Duodenal mucosa (tissue), 2 donors: ENCODE data around the gene CDC5L.

Experiments used
- H3K27ac ChIP-seq: one replicate; pipeline ENCODE4 v1.7.0; 2013; ENCODE audit warnings: low read depth, low read length
- H3K27me3 ChIP-seq, 2 donors: one replicate each; pipeline ENCODE4 v1.7.0; 2013; ENCODE audit warnings: low read length in 2 of 2, control low read depth in 1 of 2; ENCODE audit not compliant: insufficient read depth in 2 of 2, control insufficient read depth in 1 of 2
- H3K36me3 ChIP-seq, 2 donors: one replicate each; pipeline ENCODE4 v1.7.0; 2013; ENCODE audit warnings: low read length in 2 of 2, control low read depth in 1 of 2; ENCODE audit not compliant: insufficient read depth in 2 of 2, control insufficient read depth in 1 of 2
- H3K4me1 ChIP-seq, 2 donors: one replicate each; pipeline ENCODE4 v1.7.0; 2013; ENCODE audit warnings: low read length in 2 of 2, control low read depth in 1 of 2; ENCODE audit not compliant: insufficient read depth in 2 of 2, control insufficient read depth in 1 of 2
- H3K4me3 ChIP-seq, 2 donors: one replicate each; pipeline ENCODE4 v1.7.0; 2013; ENCODE audit warnings: low read length in 2 of 2, low read depth in 1 of 2
- H3K9ac ChIP-seq, 2 donors: one replicate each; pipeline ENCODE4 v1.7.0; 2013; ENCODE audit warnings: low read length in 2 of 2, low read depth in 1 of 2
- H3K9me3 ChIP-seq, 2 donors: one replicate each; pipeline ENCODE4 v1.7.0; 2013; ENCODE audit warnings: low read length in 2 of 2, control low read depth in 1 of 2; ENCODE audit not compliant: control insufficient read depth in 1 of 2

The CDC5L gene

GRCh38 chr6:44470746-44471145 lies 83.2 kb downstream of the CDC5L start:
- Histone ChIP-seq H3K27me3 (peaks cover 0 to 10% of the 10 kb centered on the region in 2 donors), H3K27ac (no peak overlapping the region), H3K9ac (no peak overlapping the region), H3K4me3 (no peak overlapping the region), H3K9me3 (no peaks in the 10 kb centered on the region), H3K4me1 (peaks cover 0 to 9% of the 10 kb centered on the region in 2 donors), H3K36me3 (no peaks in the 10 kb centered on the region)

GRCh38 chr6:44471271-44471981 lies 83.9 kb downstream of the CDC5L start:
- H3K4me1 ChIP-seq, result peaks cover 3 to 11% of the 10 kb centered on the region in 2 donors
- H3K9ac ChIP-seq, result no peak overlapping the region
- H3K36me3 ChIP-seq, result no peaks in the 10 kb centered on the region
- no peak overlapping the region for H3K4me3 ChIP-seq
- H3K27me3 ChIP-seq, result peaks cover 0 to 10% of the 10 kb centered on the region in 2 donors
- no peak overlapping the region for H3K27ac ChIP-seq
- no peaks in the 10 kb centered on the region for H3K9me3 ChIP-seq

- Histone ChIP-seq H3K27ac (no peak overlapping the region), H3K36me3 (no peaks in the 10 kb centered on the region), H3K4me1 (peaks cover 3 to 11% of the 10 kb centered on the region in 2 donors), H3K4me3 (no peak overlapping the region), H3K9me3 (no peaks in the 10 kb centered on the region), H3K27me3 (peaks cover 0 to 10% of the 10 kb centered on the region in 2 donors), H3K9ac (no peak overlapping the region)
Observed at GRCh38 chr6:44472250-44472945, 84.9 kb downstream of the CDC5L start.

- Histone ChIP-seq H3K27me3 (peaks cover 0 to 10% of the 10 kb centered on the region in 2 donors), H3K4me1 (peaks cover 3 to 11% of the 10 kb centered on the region in 2 donors), H3K4me3 (no peak overlapping the region), H3K36me3 (no peaks in the 10 kb centered on the region), H3K9me3 (no peaks in the 10 kb centered on the region), H3K27ac (no peak overlapping the region), H3K9ac (no peak overlapping the region)
Observed at GRCh38 chr6:44473393-44474189, 86.1 kb downstream of the CDC5L start.

- H3K9ac ChIP-seq, result no peak overlapping the region
- no peaks in the 10 kb centered on the region for H3K36me3 ChIP-seq
- no peaks in the 10 kb centered on the region for H3K9me3 ChIP-seq
- peaks cover 3 to 11% of the 10 kb centered on the region in 2 donors for H3K4me1 ChIP-seq
- no peak overlapping the region for H3K27ac ChIP-seq
- H3K27me3 ChIP-seq, result peaks cover 0 to 10% of the 10 kb centered on the region in 2 donors
- no peak overlapping the region for H3K4me3 ChIP-seq
Observed at GRCh38 chr6:44474190-44474631, 86.7 kb downstream of the CDC5L start.

- Histone ChIP-seq H3K27ac (no peak overlapping the region), H3K27me3 (peaks cover 0 to 10% of the 10 kb centered on the region in 2 donors), H3K9ac (no peak overlapping the region), H3K4me1 (peaks cover 3 to 10% of the 10 kb centered on the region in 2 donors), H3K36me3 (no peaks in the 10 kb centered on the region), H3K9me3 (no peaks in the 10 kb centered on the region), H3K4me3 (no peak overlapping the region)
Observed at GRCh38 chr6:44474643-44475042, 87.1 kb downstream of the CDC5L start.

GRCh38 chr6:44475417-44475778 lies 87.9 kb downstream of the CDC5L start:
- Histone ChIP-seq H3K36me3 (no peaks in the 10 kb centered on the region), H3K9me3 (no peaks in the 10 kb centered on the region), H3K4me3 (no peak overlapping the region), H3K27ac (no peak overlapping the region), H3K27me3 (peaks cover 0 to 10% of the 10 kb centered on the region in 2 donors), H3K4me1 (peaks cover 3 to 5% of the 10 kb centered on the region in 2 donors), H3K9ac (peak overlapping the region in 1 of 2 donors; percentile 51)

- Histone ChIP-seq H3K4me3 (peak overlapping the region in 1 of 2 donors; percentile 40), H3K9ac (peak overlapping the region; percentile 22 to 51), H3K4me1 (peaks cover 3 to 5% of the 10 kb centered on the region in 2 donors), H3K27me3 (peaks cover 0 to 10% of the 10 kb centered on the region in 2 donors), H3K27ac (no peak overlapping the region), H3K36me3 (no peaks in the 10 kb centered on the region), H3K9me3 (no peaks in the 10 kb centered on the region)
Observed at GRCh38 chr6:44475779-44476434, 88.4 kb downstream of the CDC5L start.

- H3K4me1 ChIP-seq, result peaks cover 3 to 5% of the 10 kb centered on the region in 2 donors
- H3K36me3 ChIP-seq, result no peaks in the 10 kb centered on the region
- H3K9ac ChIP-seq, result no peak overlapping the region
- no peak overlapping the region for H3K27ac ChIP-seq
- H3K4me3 ChIP-seq, result no peak overlapping the region
- H3K9me3 ChIP-seq, result no peaks in the 10 kb centered on the region
- peaks cover 0 to 10% of the 10 kb centered on the region in 2 donors for H3K27me3 ChIP-seq
Observed at GRCh38 chr6:44476849-44477248, 89.3 kb downstream of the CDC5L start.
